ENCODE results near the gene UBR2. TPM values are rescaled to one million over a fixed set of nuclear protein-coding genes. Genes with fewer than 3 reads are reported as not detected.
A peak's percentile ranks its signal among the peaks of the same experiment; 100 is the strongest.
"Not testable (repeated sequence)": the region's sequence is repeated elsewhere in the genome, so short reads cannot be mapped to it uniquely, and the experiment has no call there.

Gene UBR2
- total RNA-seq, 2 donors from 2014 or later: 18.6 to 27.8 TPM

DNA sequence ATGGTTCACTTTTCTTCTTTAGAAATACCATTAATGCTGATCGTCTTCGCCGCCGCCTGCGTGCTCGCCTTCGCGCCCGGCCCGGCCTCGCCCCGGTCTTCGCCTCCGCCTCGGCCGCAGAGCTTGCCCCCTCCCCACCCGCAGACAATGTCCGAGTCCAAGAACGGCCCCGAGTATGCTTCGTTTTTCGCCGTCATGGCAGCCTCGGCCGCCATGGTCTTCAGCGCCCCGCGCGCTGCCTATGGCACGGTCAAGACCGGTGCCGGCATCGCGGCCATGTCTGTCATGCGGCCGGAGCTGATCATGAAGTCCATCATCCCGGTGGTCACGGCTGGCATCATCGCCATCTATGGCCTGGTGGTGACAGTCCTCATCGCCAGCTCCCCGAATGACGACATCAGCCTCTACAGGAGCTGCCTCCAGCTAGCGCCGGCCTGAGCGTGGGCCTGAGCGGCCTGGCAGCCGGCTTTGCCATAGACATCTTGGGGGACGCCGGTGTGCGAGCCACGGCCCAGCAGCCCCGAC is 163.3 kb downstream of the UBR2 start:
- peaks cover 0 to 15% of the 10 kb centered on the region in 2 donors for H3K4me1 ChIP-seq
- H3K9me3 ChIP-seq: no peaks in the 10 kb centered on the region
- DNase-seq (ENCODE audit: low spot score): no peak
- TF ChIP-seq, protein P1, sequence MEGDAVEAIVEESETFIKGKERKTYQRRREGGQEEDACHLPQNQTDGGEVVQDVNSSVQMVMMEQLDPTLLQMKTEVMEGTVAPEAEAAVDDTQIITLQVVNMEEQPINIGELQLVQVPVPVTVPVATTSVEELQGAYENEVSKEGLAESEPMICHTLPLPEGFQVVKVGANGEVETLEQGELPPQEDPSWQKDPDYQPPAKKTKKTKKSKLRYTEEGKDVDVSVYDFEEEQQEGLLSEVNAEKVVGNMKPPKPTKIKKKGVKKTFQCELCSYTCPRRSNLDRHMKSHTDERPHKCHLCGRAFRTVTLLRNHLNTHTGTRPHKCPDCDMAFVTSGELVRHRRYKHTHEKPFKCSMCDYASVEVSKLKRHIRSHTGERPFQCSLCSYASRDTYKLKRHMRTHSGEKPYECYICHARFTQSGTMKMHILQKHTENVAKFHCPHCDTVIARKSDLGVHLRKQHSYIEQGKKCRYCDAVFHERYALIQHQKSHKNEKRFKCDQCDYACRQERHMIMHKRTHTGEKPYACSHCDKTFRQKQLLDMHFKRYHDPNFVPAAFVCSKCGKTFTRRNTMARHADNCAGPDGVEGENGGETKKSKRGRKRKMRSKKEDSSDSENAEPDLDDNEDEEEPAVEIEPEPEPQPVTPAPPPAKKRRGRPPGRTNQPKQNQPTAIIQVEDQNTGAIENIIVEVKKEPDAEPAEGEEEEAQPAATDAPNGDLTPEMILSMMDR (IDR thresholded peaks at IDR 0.05): no peak
- peak overlapping the region; percentile 77 to 80 for H3K27ac ChIP-seq
- no peaks in the 10 kb centered on the region for H3K36me3 ChIP-seq
- H3K27me3 ChIP-seq: no peaks in the 10 kb centered on the region
- H3K4me3 ChIP-seq: peak overlapping the region; percentile 36 to 60

DNA sequence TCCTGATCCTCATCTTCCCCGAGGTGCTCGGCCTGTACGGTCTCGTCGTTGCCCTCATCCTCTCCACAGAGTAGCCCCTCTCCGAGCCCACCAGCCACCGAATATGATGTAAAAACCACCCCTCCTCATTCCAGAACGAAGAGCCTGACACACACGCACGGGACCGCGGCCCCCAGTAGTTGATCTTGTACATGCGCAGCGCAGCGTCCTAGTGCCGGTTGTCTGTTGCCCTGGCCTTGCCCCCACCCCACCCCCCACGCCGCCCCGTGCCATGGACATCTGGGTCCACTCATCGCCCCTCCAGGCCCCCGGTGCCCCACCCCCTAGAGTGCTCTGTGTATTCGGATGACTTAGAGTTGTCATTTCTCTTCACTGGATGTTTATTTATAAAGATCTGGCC is 163.8 kb downstream of the UBR2 start:
- peak overlapping the region; percentile 77 to 80 for H3K27ac ChIP-seq
- peak overlapping the region; percentile 36 to 60 for H3K4me3 ChIP-seq
- H3K9me3 ChIP-seq: no peaks in the 10 kb centered on the region
- TF ChIP-seq, protein P1 (IDR thresholded peaks at IDR 0.05): no peak
- H3K27me3 ChIP-seq: no peaks in the 10 kb centered on the region
- DNase-seq (ENCODE audit: low spot score): no peak
- H3K4me1 ChIP-seq: peaks cover 0 to 15% of the 10 kb centered on the region in 2 donors
- no peaks in the 10 kb centered on the region for H3K36me3 ChIP-seq

DNA sequence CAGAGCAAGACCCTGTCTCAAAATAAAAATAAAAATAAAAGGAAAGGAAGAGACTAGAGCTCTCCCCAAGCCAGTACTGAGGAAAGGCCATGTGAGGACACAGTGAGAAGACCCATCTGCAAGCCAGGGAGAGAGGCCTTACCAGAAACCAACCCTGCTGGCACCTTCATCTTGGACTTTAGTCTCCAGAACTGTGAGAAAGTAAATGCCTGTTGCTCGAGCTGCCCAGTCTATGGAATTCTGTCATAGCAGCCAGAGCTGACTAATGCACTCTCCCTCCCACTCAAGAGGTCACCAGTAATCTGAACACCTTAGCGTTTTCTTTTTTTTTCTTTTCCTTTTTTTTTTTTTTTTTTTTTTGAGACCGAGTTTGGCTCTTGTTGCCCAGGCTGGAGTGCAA is 165.9 kb downstream of the UBR2 start:
- TF ChIP-seq, protein P1 (IDR thresholded peaks at IDR 0.05): no peak
- H3K36me3 ChIP-seq: no peaks in the 10 kb centered on the region
- peaks cover 0 to 15% of the 10 kb centered on the region in 2 donors for H3K4me1 ChIP-seq
- no peak for DNase-seq (ENCODE audit: low spot score)
- H3K4me3 ChIP-seq: no peak overlapping the region
- no peaks in the 10 kb centered on the region for H3K27me3 ChIP-seq
- no peaks in the 10 kb centered on the region for H3K9me3 ChIP-seq
- no peak overlapping the region for H3K27ac ChIP-seq

DNA sequence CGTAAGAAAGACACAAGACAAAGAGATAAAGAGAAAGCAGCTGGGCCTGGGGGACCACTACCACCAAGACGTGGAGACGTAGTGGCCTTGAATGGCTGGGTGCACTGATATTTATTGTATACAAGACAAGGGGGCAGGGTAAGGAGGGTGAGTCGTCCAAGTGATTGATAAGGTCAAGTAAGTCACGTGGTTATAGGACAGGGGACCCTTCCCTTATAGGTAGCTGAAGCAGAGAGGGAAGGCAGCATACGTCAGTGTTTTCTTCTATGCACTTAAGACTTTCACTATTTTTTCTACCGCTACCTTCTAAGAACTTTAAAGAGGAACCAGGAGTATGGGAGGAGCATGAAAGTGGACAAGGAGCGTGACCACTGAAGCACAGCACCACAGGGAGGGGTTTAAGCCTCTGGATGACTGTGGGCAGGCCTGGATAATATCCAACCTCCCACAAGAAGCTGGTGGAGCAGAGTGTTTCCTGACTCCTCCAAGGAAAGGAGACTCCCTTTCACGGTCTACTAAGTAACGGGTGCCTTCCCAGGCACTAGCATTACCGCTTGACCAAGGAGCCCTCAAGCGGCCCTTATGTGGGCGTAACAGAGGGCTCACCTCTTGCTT is 170.1 kb downstream of the UBR2 start:
- H3K4me1 ChIP-seq; H3K4me3 ChIP-seq; H3K36me3 ChIP-seq; H3K9me3 ChIP-seq; H3K27ac ChIP-seq; DNase-seq (ENCODE audit: low spot score); H3K27me3 ChIP-seq: not testable (repeated sequence)

DNA sequence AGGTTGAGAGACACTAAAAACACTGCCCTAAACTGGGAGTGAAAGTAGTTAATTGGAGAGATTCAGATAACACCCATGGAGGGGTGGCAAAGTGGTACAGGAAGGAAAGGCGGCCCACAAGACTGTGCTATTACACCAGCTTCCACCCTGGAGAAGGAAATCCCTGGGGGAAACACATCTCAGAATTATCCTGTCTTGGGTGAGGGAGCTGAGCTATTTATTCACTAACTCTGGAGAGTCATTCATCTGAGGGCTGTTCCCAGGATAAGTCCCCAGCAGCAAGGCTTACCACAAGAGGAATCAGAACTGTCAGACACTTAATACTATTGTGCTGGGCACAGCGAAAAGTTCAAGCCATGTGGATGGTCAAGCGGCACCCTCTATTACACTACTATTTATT is 172.1 kb downstream of the UBR2 start:
- H3K27ac ChIP-seq: no peak overlapping the region
- H3K9me3 ChIP-seq: no peaks in the 10 kb centered on the region
- no peaks in the 10 kb centered on the region for H3K36me3 ChIP-seq
- no peak for DNase-seq (ENCODE audit: low spot score)
- no peaks in the 10 kb centered on the region for H3K4me1 ChIP-seq
- TF ChIP-seq, protein P1 (IDR thresholded peaks at IDR 0.05): no peak
- H3K4me3 ChIP-seq: no peak overlapping the region
- no peaks in the 10 kb centered on the region for H3K27me3 ChIP-seq

DNA sequence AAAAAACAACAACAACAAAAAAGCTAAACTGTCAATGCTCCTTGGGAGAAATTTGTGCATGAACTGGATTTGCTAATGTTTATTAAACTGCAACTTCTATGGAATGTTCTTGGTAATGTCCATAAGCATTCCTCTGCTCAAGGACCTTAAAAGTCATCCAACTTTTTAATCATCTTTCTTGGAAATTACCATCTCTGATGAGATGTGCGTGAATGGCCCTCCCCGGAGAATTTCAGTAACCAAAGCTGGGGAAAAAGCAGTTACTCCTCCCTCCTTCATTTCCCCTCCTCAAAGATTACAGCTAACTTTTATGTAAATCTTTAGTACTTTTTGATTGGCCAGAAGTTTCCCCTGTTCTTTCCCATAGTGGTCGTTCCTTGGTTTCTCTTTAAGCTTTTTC is 176.9 kb downstream of the UBR2 start:
- TF ChIP-seq, protein P1 (IDR thresholded peaks at IDR 0.05): no peak
- DNase-seq (ENCODE audit: low spot score): no peak
- Histone ChIP-seq H3K27ac (no peak overlapping the region), H3K9me3 (no peaks in the 10 kb centered on the region), H3K4me3 (no peak overlapping the region), H3K36me3 (no peaks in the 10 kb centered on the region), H3K4me1 (peaks cover 0 to 19% of the 10 kb centered on the region in 2 donors), H3K27me3 (no peaks in the 10 kb centered on the region)

Data from right atrium auricular region (tissue), 2 donors.